HG03139 (cell line): ENCODE data around the gene ZNF266.

Source experiments
- ATAC-seq: cut with Tn5 transposase; IDR thresholded peaks from one replicate; pipeline ENCODE4 v1.9.1; 2021; ENCODE audit not compliant: unreplicated experiment

Gene ZNF266

DNA sequence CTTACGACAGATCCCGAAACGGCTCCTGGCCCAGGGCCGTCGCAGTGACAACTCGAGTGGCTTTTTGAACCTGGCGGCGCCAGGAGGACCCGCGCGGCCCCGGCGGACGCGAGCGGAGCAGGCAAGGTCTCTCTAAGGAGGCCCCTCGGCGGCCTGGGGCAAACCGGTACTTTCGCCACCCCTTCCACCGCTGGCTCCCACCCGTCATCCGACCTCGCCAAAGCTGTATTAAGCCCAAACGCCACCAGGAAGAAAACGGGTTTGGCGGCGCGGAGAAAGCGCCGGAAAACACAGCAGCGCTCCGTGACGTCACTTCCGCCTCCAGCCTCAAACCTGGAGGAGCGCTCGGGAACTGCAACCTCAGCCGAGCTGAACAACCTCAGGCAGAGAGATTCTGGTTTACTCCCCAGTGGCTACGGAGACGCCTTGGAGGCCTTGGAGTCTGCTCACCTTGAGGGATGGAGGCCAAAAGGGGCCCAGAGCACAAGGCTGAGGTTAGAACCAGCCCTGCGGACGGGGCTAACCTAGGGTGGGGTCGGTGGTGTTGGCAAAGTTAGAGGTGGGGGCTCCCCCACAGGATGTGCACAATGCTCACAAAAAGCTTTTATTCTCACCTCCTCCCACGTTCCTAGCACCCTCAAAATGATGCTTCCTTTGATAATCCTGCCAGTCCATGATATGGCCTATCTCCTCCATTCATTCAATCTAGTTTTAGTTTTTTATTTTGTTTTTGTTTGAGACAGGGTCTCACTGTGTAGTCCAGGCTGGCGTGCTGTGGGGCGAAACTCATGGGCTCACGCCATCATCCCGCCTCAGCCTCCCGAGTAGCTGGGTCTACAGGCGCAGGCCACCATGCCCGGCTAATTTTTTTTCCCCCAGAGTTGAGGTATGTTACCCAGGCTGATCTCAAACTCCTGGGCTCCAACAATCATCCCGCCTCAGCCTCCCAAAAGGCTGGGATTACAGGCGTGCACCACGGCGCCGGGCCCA is at the start of gene ZNF266:
Gene ZNF266 (minus strand): TSS at position 295 of the 990 bp plus-strand sequence. CDS start 15,484 bp downstream, outside the sequence.
- ATAC-seq = peak; percentile 95

DNA sequence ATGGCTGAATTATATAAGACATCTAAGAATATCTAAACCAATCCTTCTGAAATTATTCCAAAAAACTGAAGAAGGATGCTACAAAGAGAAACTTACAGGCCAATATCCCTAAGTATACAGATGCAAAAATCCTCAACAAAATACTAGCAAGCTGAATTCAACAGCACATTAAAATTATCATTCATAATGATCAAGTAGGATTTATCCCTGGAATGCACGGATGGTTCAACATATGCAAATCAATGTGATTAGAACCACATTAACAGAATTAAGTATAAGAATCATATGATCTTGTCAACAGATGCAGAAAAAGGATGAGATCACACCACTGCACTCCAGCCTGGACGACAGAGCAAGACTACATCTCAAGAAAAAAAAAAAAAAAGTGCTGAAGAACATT is 49.8 kb upstream of the ZNF266 start:
- ATAC-seq = no peak

DNA sequence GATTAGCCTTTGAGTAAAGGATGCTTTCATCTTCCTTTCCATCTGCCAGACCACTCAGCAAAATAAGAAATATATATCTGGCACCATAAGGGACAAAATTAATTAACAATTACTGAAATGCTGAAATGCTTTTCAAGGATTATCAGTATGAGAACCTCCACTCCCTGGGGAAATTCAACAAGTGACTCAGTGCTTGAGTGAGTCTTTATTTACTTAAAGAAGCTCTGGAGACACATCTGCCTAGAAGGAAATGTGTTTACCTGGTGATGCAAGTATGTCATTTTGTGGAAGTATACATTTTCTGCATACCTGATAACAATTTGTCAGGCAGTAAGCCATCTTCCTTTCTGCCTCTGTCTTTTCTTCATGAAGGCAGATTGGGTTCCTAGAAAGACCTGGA is 39.6 kb upstream of the ZNF266 start:
- no peak for ATAC-seq

DNA sequence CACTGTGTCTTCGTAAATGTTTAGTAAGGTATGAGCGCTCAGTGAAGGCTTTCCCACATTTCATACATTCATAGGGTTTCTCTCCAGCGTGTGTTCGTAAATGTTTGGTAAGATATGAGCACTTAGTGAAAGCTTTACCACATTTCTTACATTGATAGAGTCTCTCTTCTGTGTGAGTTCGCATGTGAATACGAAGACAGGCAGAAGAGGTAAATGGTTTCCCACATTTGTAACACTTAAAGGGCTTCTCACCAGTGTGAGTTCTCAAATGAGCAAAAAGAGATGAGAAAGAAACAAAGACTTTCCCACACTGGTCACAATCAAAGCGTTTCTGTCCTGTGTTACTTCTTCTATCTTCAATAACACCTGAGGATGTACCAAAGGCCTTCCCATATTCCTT is 31.8 kb upstream of the ZNF266 start:
- no peak for ATAC-seq

DNA sequence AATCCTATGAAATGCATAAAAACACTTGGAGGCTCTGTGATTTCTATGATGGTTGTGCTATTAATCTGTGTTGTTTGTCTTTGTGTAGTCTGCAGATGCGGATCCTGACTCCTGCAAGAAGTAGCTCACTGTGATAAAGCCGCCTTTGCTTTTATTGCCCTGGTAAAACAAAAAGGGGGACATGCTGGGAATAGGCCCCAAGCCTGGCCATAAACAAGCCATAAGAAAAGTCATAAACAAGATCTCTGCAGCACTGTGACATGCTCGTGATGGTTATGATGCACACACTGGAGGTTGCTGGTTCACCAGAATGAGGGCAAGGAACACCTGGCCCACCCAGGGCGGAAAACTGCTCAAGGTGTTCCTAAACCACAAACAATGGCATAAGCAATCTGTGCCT is 26.6 kb upstream of the ZNF266 start:
- no peak for ATAC-seq

DNA sequence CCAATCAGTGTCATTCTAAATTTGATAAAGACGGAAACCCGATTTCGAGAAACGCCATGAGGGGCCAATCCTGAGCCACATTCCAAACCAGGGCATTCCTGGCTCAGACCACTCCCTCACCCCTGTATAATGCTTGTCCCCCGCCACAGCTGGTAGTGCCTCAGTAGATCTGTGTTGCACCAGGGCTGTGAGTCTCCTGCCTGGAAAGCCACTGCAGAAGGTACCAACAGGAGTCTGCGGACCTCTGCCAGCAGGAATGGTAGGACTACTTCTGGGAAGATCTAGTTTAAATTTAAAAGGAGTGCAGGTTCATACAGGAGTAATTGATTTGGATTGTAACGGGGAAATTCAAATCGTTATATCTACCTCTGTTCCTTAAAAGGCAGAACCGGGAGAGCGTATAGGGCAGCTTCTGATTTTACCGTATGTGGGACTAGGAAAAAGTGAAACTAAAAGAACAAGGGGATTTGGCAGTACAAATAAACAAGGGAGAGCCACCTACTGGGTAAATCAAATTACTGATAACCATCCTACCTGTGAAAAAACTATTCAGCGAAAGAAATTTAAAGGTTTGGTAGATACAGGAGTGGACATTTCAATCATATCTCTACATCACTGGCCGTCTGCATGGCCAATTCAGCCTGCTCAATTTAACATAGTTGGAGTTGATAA is 20.8 kb upstream of the ZNF266 start:
- ATAC-seq = no peak

DNA sequence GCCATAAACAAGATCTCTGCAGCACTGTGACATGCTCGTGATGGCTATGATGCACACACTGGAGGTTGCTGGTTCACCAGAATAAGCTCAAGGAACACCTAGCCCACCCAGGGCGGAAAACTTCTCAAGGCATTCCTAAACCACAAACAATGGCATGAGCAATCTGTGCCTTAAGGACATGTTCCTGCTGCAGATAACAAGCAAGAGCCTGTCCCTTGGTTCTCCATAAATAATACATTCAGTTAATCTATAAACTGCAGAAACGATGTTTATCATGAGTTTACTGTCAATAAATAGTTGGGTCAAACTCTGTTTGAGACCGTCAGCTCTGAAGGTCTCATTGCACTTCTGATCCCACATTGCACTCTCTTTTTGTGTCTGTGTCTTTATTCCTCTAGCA is 18.6 kb upstream of the ZNF266 start:
- ATAC-seq = no peak

DNA sequence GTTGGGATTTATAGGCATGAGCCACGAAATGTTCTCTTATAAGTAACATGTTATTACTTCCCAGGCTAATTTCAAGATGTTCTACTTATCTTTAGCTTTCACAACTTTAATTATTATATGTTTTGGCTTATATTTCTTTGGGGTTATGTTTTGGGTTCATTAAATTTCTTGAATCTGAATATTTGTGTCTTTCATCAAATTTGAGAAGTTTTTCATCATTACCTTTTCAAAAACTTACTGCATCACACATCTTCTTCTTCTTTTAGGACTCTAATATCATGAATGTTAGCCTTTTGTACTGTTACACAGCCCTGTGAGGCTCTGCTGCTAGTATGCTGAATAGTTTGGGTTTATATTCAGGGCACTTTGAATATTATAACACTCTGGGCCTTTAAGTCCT is 9.7 kb upstream of the ZNF266 start:
- ATAC-seq = no peak

DNA sequence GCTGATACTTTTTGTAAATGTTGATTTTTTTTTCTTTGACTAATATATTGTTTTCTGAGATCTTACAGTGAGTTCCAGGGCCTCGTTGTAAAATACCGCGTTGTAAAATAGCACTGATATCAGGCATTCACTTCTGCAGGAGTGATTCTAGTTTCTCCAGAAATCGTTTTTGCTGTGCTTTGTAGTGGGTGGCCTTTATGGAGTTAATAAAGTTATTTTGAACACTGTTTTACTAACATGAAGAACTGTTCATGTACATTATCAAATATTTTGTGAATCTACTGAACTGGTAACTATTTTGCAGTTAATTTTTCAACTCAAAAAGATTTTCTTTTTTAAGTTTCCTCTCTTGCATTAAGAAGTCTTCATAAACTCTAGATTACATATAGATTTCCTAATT is 985 bp upstream of the ZNF266 start:
- no peak for ATAC-seq

DNA sequence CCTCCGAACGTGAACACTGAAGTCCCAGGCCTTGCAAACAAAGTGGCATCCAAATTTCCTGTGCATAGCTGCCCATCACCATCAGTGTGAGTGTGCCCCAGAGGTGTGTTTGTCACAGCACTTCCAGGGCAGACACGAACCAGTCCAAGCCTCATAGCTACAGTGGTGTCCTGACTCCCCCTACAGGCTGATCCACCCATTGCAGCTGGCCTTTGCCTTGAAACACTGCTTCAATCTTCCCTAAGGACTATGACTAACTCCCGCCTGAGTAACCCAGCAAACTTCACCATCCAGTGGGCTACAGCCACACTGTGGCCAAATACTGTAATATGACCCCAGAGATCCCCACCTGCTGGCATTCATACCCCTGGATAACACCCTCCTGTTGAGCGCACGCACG is 3.9 kb downstream of the ZNF266 start:
- no peak for ATAC-seq

DNA sequence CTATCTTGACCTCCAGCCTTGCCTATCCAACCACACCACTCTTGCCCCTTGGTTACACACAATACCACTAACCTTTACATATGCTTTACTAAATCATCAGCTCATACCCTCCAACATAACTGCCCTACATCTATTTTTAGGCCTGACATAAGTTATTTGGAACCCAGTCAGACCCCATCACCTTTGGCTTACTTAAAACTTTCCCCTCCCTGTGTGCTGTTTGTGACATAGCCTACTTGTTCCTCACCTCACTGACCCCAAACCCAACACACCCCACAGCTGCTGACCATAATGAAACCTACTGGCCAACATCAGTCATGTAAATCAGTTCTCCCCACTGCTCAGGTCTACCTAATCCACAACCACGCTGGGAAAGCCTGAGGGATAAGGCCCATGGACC is 4.9 kb downstream of the ZNF266 start:
- ATAC-seq = no peak

DNA sequence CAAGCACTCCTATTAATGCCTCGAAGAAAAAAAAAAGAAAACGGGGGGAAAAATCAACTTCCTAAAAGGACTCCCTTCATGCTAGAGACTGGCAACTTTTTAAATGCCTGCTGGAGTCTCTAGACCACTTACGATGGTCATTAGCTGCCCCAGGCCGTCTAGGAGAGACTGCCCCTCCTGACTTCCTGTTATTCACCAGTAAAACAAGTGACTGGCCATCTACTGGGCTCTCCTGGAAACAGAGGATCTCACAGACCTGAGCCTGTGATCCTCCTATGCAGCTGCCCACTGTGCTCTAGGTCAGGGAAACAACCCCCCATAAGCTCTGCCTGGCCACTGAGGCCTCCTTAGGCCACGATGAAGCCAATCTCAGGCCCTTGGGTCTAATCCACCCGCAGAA is 7.4 kb downstream of the ZNF266 start:
- no peak for ATAC-seq

DNA sequence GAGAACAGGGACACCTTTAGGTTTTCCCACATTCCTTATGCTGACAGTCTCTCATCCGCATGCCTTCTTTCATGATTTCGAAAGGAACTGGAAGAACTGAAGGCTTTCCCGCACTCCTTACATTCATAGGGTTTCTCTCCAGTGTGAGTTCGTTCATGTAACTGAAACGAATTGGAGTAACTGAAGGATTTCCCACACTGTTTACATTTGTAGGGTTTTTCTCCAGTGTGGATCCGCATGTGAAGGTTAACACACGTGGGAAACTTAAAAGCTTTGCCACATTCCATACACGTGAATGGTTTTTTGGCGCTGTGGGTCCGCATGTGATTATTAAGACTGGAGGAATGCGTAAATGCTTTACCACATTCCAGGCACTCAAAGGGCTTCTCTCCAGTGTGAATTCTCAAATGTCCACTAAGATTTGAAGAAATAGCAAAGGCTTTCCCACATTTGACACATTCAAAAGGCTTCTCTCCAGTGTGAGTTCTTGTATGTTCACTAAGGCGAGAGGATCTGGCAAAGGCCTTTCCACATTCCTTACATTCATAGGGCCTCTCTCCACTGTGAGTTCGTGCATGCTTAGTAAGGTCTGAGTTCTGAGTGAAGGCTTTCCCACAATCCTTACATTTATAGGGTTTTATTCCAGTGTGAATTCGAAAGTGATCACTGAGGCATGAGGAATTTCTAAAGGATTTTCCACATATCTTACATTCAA is 22.0 kb downstream of the ZNF266 start:
- no peak for ATAC-seq

DNA sequence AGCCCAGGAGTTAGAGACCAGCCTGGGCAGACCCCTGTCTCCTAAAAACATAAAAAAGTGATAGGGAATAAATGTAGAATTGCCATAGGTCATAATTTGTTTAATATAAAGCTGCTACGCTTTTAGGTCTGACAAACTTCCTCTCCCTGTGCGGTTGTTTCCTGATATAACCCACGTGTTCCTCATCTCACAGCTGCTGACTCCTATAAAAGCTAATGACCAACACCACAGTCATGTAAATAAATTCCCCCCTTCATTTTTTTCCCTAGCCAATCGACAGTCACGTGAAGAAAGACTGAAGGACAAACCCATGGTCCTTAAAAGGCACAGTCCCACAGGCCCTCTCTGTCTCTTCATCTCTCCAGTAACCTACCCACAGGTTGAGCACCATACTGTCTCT is 27.5 kb downstream of the ZNF266 start:
- no peak for ATAC-seq

DNA sequence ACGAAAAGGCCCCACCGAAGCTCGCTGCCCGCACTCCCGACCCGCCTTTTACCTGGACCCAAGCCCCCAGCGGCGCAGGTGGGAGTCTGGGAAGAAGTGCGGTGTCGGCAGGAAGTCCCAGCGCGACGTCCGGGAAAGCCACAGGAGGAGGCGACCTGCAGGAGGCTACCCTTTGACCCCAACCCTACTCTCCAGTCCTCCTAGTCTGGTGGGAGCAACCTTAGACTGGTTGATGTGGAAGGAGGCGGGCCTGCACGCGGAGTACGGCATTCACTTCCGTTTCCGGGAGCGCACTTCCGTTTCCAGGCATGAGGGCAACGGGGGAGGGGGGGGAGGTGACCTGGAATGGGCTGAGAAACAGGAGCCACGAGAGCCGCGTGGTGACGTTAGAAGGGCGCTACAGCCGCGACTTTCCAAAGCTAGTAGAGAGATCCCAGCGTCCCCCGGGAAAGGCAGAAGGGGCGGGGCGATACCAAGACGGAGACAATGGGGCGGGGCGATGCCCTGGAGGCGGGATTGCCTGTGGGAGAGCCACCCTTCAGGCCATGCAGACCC is 28.5 kb downstream of the ZNF266 start:
- no peak for ATAC-seq

DNA sequence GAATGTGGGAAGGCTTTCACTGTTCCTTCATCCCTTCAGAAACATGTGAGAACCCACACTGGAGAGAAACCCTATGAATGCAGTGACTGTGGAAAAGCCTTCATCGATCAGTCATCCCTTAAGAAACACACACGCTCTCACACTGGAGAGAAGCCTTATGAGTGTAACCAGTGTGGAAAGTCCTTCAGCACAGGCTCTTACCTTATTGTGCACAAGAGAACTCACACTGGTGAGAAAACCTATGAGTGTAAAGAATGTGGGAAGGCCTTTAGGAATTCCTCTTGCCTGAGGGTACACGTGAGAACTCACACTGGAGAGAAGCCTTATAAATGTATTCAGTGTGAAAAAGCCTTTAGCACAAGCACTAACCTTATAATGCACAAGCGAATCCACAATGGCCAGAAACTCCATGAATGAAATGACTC is 54.0 kb downstream of the ZNF266 start:
- ATAC-seq = no peak

DNA sequence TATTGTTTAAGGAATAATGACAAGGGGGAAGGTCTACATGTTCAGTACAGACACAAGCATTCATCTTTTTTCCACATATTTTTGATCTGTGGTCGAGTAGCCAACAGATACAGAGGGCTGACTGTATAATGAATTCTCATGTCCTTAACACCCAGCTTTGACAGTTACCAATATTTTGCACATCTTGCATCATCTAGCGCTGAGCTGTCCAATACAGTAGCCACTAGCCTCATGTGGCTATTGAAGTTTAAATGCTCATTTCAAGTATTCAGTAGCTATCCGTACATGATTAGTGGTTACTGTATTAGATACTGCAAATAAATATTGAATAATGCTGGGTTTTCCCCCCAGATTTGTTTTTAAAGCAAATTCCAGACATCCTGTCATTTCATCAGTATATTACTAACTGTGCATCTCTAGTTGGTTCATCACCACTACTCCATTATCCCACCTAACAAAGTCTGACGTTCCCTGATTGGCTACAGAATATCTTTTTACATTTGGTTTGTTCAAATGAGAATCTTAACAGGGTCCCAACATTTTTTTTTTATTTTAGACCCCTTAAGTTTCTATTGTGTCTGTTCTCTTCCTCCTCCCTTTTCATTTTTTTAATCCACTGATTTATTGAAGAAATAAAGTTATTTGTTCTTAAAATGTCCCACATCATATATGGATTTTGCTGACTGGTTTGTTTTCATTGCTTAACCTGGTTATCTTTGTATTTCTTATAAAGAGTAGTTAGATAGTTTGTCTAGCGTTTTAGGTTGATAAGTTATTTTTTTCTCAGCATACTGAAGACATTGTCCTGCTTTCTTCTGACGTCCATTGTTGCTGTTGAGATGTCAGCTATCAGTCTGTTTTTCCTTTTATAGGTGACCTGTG is 64.4 kb downstream of the ZNF266 start:
- ATAC-seq = no peak

DNA sequence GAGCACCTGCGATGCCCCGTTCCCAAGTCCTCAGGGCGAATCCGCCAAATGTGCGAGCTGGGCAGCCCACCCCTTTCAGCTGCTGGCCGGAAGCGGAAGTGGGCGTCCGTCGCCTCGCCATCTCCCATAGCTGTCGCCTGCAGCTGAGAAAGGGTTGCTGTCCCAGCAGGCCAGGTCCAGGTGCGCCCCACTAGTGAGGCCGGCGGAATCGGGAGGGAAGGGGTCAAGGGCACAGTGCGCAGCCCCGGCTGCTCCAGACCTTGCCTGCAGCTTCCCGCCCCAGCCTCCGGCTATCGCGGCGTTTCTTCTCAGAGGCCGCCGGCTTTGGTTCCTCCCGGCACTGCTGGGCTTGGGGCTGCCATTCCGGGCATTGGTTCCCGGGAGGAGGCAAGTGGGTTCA is 72.5 kb downstream of the ZNF266 start, which contains the start of gene ZNF177:
Gene ZNF177 (plus strand): TSS at position 109 of the 400 bp plus-strand sequence. CDS start 15,299 bp downstream, outside the sequence.
- ATAC-seq = no peak
